AG04449 (cell line): Measurements from ENCODE around the gene STH.

ENCODE experiments used
- CTCF ChIA-PET: fragments of 350-600 bp; formaldehyde crosslinking; extraction: SDS; loops from one replicate; lab custom pipeline; 2021; ENCODE audit warnings: antibody characterized with exemption; lab: Yijun Ruan, JAX
- POLR2A ChIA-PET: fragments of 400-600, 350-600 bp; formaldehyde crosslinking; extraction: SDS; loops from one replicate; lab custom pipeline; 2020; ENCODE audit warnings: antibody characterized with exemption, inconsistent platforms; lab: Yijun Ruan, JAX
- DNase-seq: peaks from one replicate; pipeline ENCODE4 v3.0.0-alpha.2; 2010; ENCODE audit warnings: low read depth, low spot score
- H3K4me3 ChIP-seq: 2 replicates; pipeline ENCODE4 v1.5.1; 2011; ENCODE audit warnings: low read depth, mild to moderate bottlenecking, control low read depth, low read length
- CTCF ChIP-seq: IDR thresholded peaks from one replicate; pipeline ENCODE4 v1.5.1; 2011; ENCODE audit warnings: mild to moderate bottlenecking, moderate library complexity, low read length, control low read depth, inconsistent platforms; ENCODE audit not compliant: insufficient read depth; ENCODE audit errors: missing control alignments

STH gene

GRCh38 chr17:46027048-46027975 lies 28.3 kb downstream of the STH start:
- DNase-seq, result no peak
- H3K4me3 ChIP-seq, result no peak overlapping the region
- ChIA-PET POLR2A (no interaction called here), CTCF (interaction anchor here (1.0 to 2.2 kb wide), 5 partner anchors 16 to 186 kb away, joined by 3 to 15 read pairs (median 3); no protein-coding TSS in a partner anchor)
- no peak for TF ChIP-seq CTCF

GRCh38 chr17:46027976-46028325 lies 28.9 kb downstream of the STH start:
- DNase-seq, result no peak
- ChIA-PET POLR2A (no interaction called here), CTCF (interaction anchor here (1.0 to 2.2 kb wide), 6 partner anchors 11 to 185 kb away, joined by 3 to 15 read pairs (median 4); no protein-coding TSS in a partner anchor)
- no peak overlapping the region for H3K4me3 ChIP-seq
- TF ChIP-seq CTCF, result no peak

GRCh38 chr17:46028374-46028773 lies 29.3 kb downstream of the STH start:
- POLR2A ChIA-PET, result no interaction called here
- no peak for DNase-seq
- TF ChIP-seq CTCF, result no peak
- no peak overlapping the region for H3K4me3 ChIP-seq
- CTCF ChIA-PET, result interaction anchor here (1.0 to 2.2 kb wide), 6 partner anchors 11 to 185 kb away, joined by 3 to 15 read pairs (median 4); no protein-coding TSS in a partner anchor

GRCh38 chr17:46028981-46029565 lies 30.0 kb downstream of the STH start:
- ChIA-PET CTCF (interaction anchor here (1.2 to 2.2 kb wide), 7 partner anchors 10 to 164 kb away, joined by 3 to 15 read pairs (median 6); partner anchors contain the start of gene KANSL1), POLR2A (no interaction called here)
- DNase-seq, result no peak
- TF ChIP-seq CTCF, result no peak
- H3K4me3 ChIP-seq, result no peak overlapping the region

- DNase-seq, result no peak
- H3K4me3 ChIP-seq, result no peak overlapping the region
- ChIA-PET POLR2A (no interaction called here), CTCF (interaction anchor here (0.6 to 1.3 kb wide), 4 partner anchors 13 to 163 kb away, joined by 3 to 10 read pairs (median 4); partner anchors contain the start of gene KANSL1)
- no peak for TF ChIP-seq CTCF
These were observed 30.6 kb downstream of the STH start for GRCh38 chr17:46029627-46030026.

GRCh38 chr17:46030752-46031151 lies 31.7 kb downstream of the STH start:
- H3K4me3 ChIP-seq, result no peak overlapping the region
- TF ChIP-seq CTCF, result no peak
- ChIA-PET CTCF (interaction anchor here (1.1 to 7.1 kb wide), 2 partner anchors 14 to 182 kb away, joined by 3 to 62 read pairs; no protein-coding TSS in a partner anchor), POLR2A (no interaction called here)
- DNase-seq, result no peak
